ENCODE data around the gene ODAD4. TPM values are rescaled to one million over a fixed set of nuclear protein-coding genes. Genes with fewer than 3 reads are reported as not detected.

Gene ODAD4
- total RNA-seq, 1 experiment from 2014 or later = 0.69 TPM

GRCh38 chr17:42002175-42002791, 71.9 kb downstream of the ODAD4 start:
- no peak overlapping the region for H3K27ac ChIP-seq (ENCODE audit: low read length)
- no peak for TF ChIP-seq CTCF (IDR thresholded peaks at IDR 0.05)
- no peaks in the 10 kb centered on the region for H3K9me3 ChIP-seq (ENCODE audit: control insufficient read depth, insufficient read depth, low read depth, low read length)
- DNase-seq (ENCODE audit: low read depth, low spot score) = no peak
- intact Hi-C loops (cut with micrococcal nuclease; ENCODE audit: unreplicated experiment) (no loop called here), in situ Hi-C loops (cut with HindIII; ENCODE audit: low pct_unique_long_range_greater_than_20kb, low sequenced_read_pairs) (no loop called here)
- no TSS peak for BruUV-seq (replicated peaks)
- ChIA-PET POLR2A (interaction anchor here (0.6 kb wide), 1 partner anchor 69 kb away, joined by 11 read pairs; no protein-coding TSS in a partner anchor), CTCF (no interaction called here)
- ATAC-seq = no peak
- H3K4me3 ChIP-seq (ENCODE audit: low read depth in 2 of 2, low read length in 2 of 2) = no peak overlapping the region
- no peaks in the 10 kb centered on the region for H3K4me1 ChIP-seq (ENCODE audit: control insufficient read depth, insufficient read depth, low read length)
- H3K36me3 ChIP-seq (ENCODE audit: control insufficient read depth, insufficient read depth, low read length) = no peaks in the 10 kb centered on the region; the same call in 1 of the 2 replicates
- H3K27me3 ChIP-seq (ENCODE audit: control insufficient read depth, insufficient read depth, low read length) = no peaks in the 10 kb centered on the region

GRCh38 chr17:42002792-42003301, 72.4 kb downstream of the ODAD4 start:
- Histone ChIP-seq H3K4me3 (ENCODE audit: low read depth in 2 of 2, low read length in 2 of 2) (no peak overlapping the region), H3K36me3 (ENCODE audit: control insufficient read depth, insufficient read depth, low read length) (no peaks in the 10 kb centered on the region; the same call in 1 of the 2 replicates), H3K4me1 (ENCODE audit: control insufficient read depth, insufficient read depth, low read length) (no peaks in the 10 kb centered on the region), H3K9me3 (ENCODE audit: control insufficient read depth, insufficient read depth, low read depth, low read length) (no peaks in the 10 kb centered on the region), H3K27ac (ENCODE audit: low read length) (no peak overlapping the region), H3K27me3 (ENCODE audit: control insufficient read depth, insufficient read depth, low read length) (no peaks in the 10 kb centered on the region)
- TF ChIP-seq, protein P1, sequence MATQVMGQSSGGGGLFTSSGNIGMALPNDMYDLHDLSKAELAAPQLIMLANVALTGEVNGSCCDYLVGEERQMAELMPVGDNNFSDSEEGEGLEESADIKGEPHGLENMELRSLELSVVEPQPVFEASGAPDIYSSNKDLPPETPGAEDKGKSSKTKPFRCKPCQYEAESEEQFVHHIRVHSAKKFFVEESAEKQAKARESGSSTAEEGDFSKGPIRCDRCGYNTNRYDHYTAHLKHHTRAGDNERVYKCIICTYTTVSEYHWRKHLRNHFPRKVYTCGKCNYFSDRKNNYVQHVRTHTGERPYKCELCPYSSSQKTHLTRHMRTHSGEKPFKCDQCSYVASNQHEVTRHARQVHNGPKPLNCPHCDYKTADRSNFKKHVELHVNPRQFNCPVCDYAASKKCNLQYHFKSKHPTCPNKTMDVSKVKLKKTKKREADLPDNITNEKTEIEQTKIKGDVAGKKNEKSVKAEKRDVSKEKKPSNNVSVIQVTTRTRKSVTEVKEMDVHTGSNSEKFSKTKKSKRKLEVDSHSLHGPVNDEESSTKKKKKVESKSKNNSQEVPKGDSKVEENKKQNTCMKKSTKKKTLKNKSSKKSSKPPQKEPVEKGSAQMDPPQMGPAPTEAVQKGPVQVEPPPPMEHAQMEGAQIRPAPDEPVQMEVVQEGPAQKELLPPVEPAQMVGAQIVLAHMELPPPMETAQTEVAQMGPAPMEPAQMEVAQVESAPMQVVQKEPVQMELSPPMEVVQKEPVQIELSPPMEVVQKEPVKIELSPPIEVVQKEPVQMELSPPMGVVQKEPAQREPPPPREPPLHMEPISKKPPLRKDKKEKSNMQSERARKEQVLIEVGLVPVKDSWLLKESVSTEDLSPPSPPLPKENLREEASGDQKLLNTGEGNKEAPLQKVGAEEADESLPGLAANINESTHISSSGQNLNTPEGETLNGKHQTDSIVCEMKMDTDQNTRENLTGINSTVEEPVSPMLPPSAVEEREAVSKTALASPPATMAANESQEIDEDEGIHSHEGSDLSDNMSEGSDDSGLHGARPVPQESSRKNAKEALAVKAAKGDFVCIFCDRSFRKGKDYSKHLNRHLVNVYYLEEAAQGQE (IDR thresholded peaks at IDR 0.05; ENCODE audit: insufficient read depth in 1 of 2, low read depth in 2 of 2, low read length in 1 of 2) = no peak
- TF ChIP-seq POLR2AphosphoS5 (IDR thresholded peaks at IDR 0.05; ENCODE audit: low read depth, low read length) (no peak), TCF7L2 (IDR thresholded peaks at IDR 0.05; ENCODE audit: low read depth, low read length) (no peak), SIN3A (IDR thresholded peaks at IDR 0.05; ENCODE audit: borderline replicate concordance, insufficient read depth, low read depth, low read length) (no peak), CTCF (IDR thresholded peaks at IDR 0.05) (no peak)
- ATAC-seq = no peak
- ChIA-PET CTCF (no interaction called here), POLR2A (interaction anchor here (0.7 kb wide), 1 partner anchor 47 kb away, joined by 3 read pairs; no protein-coding TSS in a partner anchor)
- intact Hi-C loops (cut with micrococcal nuclease; ENCODE audit: unreplicated experiment) (no loop called here), in situ Hi-C loops (cut with HindIII; ENCODE audit: low pct_unique_long_range_greater_than_20kb, low sequenced_read_pairs) (no loop called here)
- no TSS peak for BruUV-seq (replicated peaks)
- no peak for DNase-seq (ENCODE audit: low read depth, low spot score)

Measured in Panc1 (cell line).